A549 (cell line): ENCODE data around the gene C1orf53.

ENCODE experiments used
- CTCF ChIP-seq: fragments of >200 bp; sonication (Bioruptor Twin); formaldehyde crosslinking; IDR thresholded peaks from 3 replicates; pipeline ENCODE4 v1.5.1; 2016
- KDM1A ChIP-seq: fragments of 200-600 bp; sonication (generic); IDR thresholded peaks from 2 replicates; pipeline ENCODE4 v1.6.1; 2016; ENCODE audit warnings: low read depth, mild to moderate bottlenecking
- POLR2A ChIP-seq: IDR thresholded peaks from 2 replicates; pipeline ENCODE4 v1.6.1; 2012; ENCODE audit warnings: mild to moderate bottlenecking, low read length
- RAD21 ChIP-seq, 2 experiments: fragments of >200 bp in 1 of 2; sonication (Bioruptor Twin) in 1 of 2; formaldehyde crosslinking in 1 of 2; IDR thresholded peaks in 1 of 2; conservative IDR thresholded peaks in 1 of 2; 2 replicates in 1 of 2; 3 replicates in 1 of 2; pipeline ENCODE4 v1.6.1; 2012 to 2018; ENCODE audit warnings: inconsistent platforms in 1 of 2
- ZFP36 ChIP-seq: fragments of 450-650 bp; IDR thresholded peaks from 2 replicates; pipeline ENCODE4 v1.6.1; 2014; ENCODE audit warnings: borderline replicate concordance; ENCODE audit not compliant: partially characterized antibody

GRCh38 chr1:197904126-197904787 is 1.8 kb downstream of the C1orf53 start:
- TF ChIP-seq RAD21 (conservative IDR thresholded peaks at IDR 0.05 in 1 of 2, IDR thresholded peaks at IDR 0.05 in 1 of 2) (no peak), KDM1A (no peak), POLR2A (no peak), CTCF (no peak), ZFP36 (no peak)
